ENCODE results near the gene SPEM3. TPM values are rescaled to one million over a fixed set of nuclear protein-coding genes. Genes with fewer than 3 reads are reported as not detected.

Gene SPEM3
- total RNA-seq, 1 donor from 2014 or later = not detected

- Histone ChIP-seq H3K4me1 (peaks cover 9% of the 10 kb centered on the region), H3K27ac (no peak overlapping the region), H3K4me3 (peak overlapping the region; percentile 71), H3K9ac (no peak overlapping the region), H3K36me3 (no peaks in the 10 kb centered on the region), H3F3A (ENCODE audit: low read depth) (peaks cover 28% of the 10 kb centered on the region), H2AFZ (replicated peaks) (peak overlapping the region; percentile 99), H3K27me3 (peaks cover 34% of the 10 kb centered on the region), H3K79me2 (ENCODE audit: low read depth) (no peaks in the 10 kb centered on the region), H3K9me3 (ENCODE audit: low read depth) (no peaks in the 10 kb centered on the region), H3K4me2 (peak overlapping the region; percentile 98), H4K20me1 (ENCODE audit: low read depth) (no peaks in the 10 kb centered on the region)
- no peak for TF ChIP-seq CTCF (IDR thresholded peaks at IDR 0.05)
- no peak for TF ChIP-seq EZH2phosphoT487 (IDR thresholded peaks at IDR 0.05)
- no peak for TF ChIP-seq EZH2 (IDR thresholded peaks at IDR 0.05)
- H3K9me3 Mint-ChIP-seq = peaks cover 4% of the 10 kb centered on the region
- H3K4me3 Mint-ChIP-seq = peak overlapping the region; percentile 87
- peaks cover 46% of the 10 kb centered on the region for H3K4me1 Mint-ChIP-seq
- H3K27me3 Mint-ChIP-seq (ENCODE audit: insufficient read depth, low read depth) = peaks cover 4% of the 10 kb centered on the region
- no peaks in the 10 kb centered on the region for H3K36me3 Mint-ChIP-seq
- DNase-seq (ENCODE audit: low spot score) = peak; percentile 89
- H3K27ac Mint-ChIP-seq = peak overlapping the region; percentile 91
Measured at GRCh38 chr17:7445619-7445968, 16.9 kb downstream of the SPEM3 start.

GRCh38 chr17:7448461-7448860 lies 19.8 kb downstream of the SPEM3 start:
- Mint-ChIP-seq H3K27ac (no peak overlapping the region), H3K36me3 (no peaks in the 10 kb centered on the region), H3K4me1 (peaks cover 30% of the 10 kb centered on the region), H3K9me3 (peaks cover 4% of the 10 kb centered on the region), H3K4me3 (peak overlapping the region; percentile 31), H3K27me3 (ENCODE audit: insufficient read depth, low read depth) (peaks cover 4% of the 10 kb centered on the region)
- Histone ChIP-seq H4K20me1 (ENCODE audit: low read depth) (no peaks in the 10 kb centered on the region), H3K4me1 (peaks cover 9% of the 10 kb centered on the region), H3K4me3 (no peak overlapping the region), H3K27me3 (peaks cover 23% of the 10 kb centered on the region), H3F3A (ENCODE audit: low read depth) (peaks cover 22% of the 10 kb centered on the region), H3K4me2 (no peak overlapping the region), H3K79me2 (ENCODE audit: low read depth) (no peaks in the 10 kb centered on the region), H3K36me3 (no peaks in the 10 kb centered on the region), H3K9ac (no peak overlapping the region), H2AFZ (replicated peaks) (no peak overlapping the region), H3K9me3 (ENCODE audit: low read depth) (no peaks in the 10 kb centered on the region), H3K27ac (no peak overlapping the region)
- TF ChIP-seq EZH2 (IDR thresholded peaks at IDR 0.05) (no peak), CTCF (IDR thresholded peaks at IDR 0.05) (no peak), EZH2phosphoT487 (IDR thresholded peaks at IDR 0.05) (no peak)
- no peak for DNase-seq (ENCODE audit: low spot score)

GRCh38 chr17:7459961-7460545 lies 31.4 kb downstream of the SPEM3 start:
- Mint-ChIP-seq H3K4me3 (peak overlapping the region; percentile 51), H3K27me3 (ENCODE audit: insufficient read depth, low read depth) (peaks cover 10% of the 10 kb centered on the region)
- H3K4me3 ChIP-seq = no peak overlapping the region

More at GRCh38 chr17:7459961-7460545, 31.4 kb downstream of the SPEM3 start:
- DNase-seq (ENCODE audit: low spot score) = no peak
- TF ChIP-seq EZH2 (IDR thresholded peaks at IDR 0.05) = no peak
- TF ChIP-seq CTCF (IDR thresholded peaks at IDR 0.05) = no peak
- H3K9ac ChIP-seq = no peak overlapping the region
- H3F3A ChIP-seq (ENCODE audit: low read depth) = peaks cover 25% of the 10 kb centered on the region
- peaks cover 10% of the 10 kb centered on the region for H3K4me1 ChIP-seq
- no peaks in the 10 kb centered on the region for H3K79me2 ChIP-seq (ENCODE audit: low read depth)
- H3K27ac ChIP-seq = no peak overlapping the region
- no peaks in the 10 kb centered on the region for H3K9me3 Mint-ChIP-seq
- no peak overlapping the region for H3K27ac Mint-ChIP-seq
- peaks cover 3% of the 10 kb centered on the region for H4K20me1 ChIP-seq (ENCODE audit: low read depth)
- no peaks in the 10 kb centered on the region for H3K9me3 ChIP-seq (ENCODE audit: low read depth)
- H3K27me3 ChIP-seq = no peaks in the 10 kb centered on the region
- peaks cover 15% of the 10 kb centered on the region for H3K4me1 Mint-ChIP-seq
- H2AFZ ChIP-seq (replicated peaks) = no peak overlapping the region
- no peaks in the 10 kb centered on the region for H3K36me3 ChIP-seq
- H3K36me3 Mint-ChIP-seq = peaks cover 11% of the 10 kb centered on the region
- no peak overlapping the region for H3K4me2 ChIP-seq
